ENCODE measurements around the gene VTN.

VTN gene

GRCh38 chr17:28330671-28331070, 39.4 kb downstream of the VTN start:
- H3K27me3 ChIP-seq, result no peaks in the 10 kb centered on the region
- no peak for TF ChIP-seq Cebpa-rat (IDR thresholded peaks at IDR 0.05)
- H3K4me1 ChIP-seq, result peaks cover 15 to 24% (median 18%) of the 10 kb centered on the region in 10 experiments
- H3K4me2 ChIP-seq, result no peak overlapping the region
- no peak overlapping the region for H3K4me3 ChIP-seq
- no peaks in the 10 kb centered on the region for H3K9me3 ChIP-seq (replicated peaks in 1 of 11)
- no peak overlapping the region for H3K9ac ChIP-seq
- no peak overlapping the region for H3K27ac ChIP-seq
- H3K36me3 ChIP-seq, result peaks cover 48 to 67% (median 63%) of the 10 kb centered on the region in 11 experiments
- H4K20me1 ChIP-seq, result peaks cover 0 to 61% (median 24%) of the 10 kb centered on the region in 11 experiments; a peak in 14 of 22 replicates

- Histone ChIP-seq H3K27ac (no peak overlapping the region), H3K4me2 (no peak overlapping the region), H4K20me1 (peaks cover 0 to 71% (median 41%) of the 10 kb centered on the region in 11 experiments; a peak in 14 of 22 replicates), H3K4me1 (peaks cover 2 to 32% (median 17%) of the 10 kb centered on the region in 10 experiments; a peak in 15 of 20 replicates), H3K27me3 (no peaks in the 10 kb centered on the region), H3K9me3 (replicated peaks in 1 of 11) (no peaks in the 10 kb centered on the region), H3K36me3 (peaks cover 48 to 81% (median 69%) of the 10 kb centered on the region in 11 experiments), H3K9ac (no peak overlapping the region), H3K4me3 (no peak overlapping the region)
- TF ChIP-seq Cebpa-rat (IDR thresholded peaks at IDR 0.05), result no peak
Observed at GRCh38 chr17:28328325-28328724, 41.8 kb downstream of the VTN start.

- H4K20me1 ChIP-seq, result peaks cover 0 to 71% (median 47%) of the 10 kb centered on the region in 11 experiments; a peak in 14 of 22 replicates
- no peaks in the 10 kb centered on the region for H3K27me3 ChIP-seq
- peaks cover 48 to 87% (median 69%) of the 10 kb centered on the region in 11 experiments for H3K36me3 ChIP-seq
- no peak for TF ChIP-seq Cebpa-rat (IDR thresholded peaks at IDR 0.05)
- H3K4me1 ChIP-seq, result peaks cover 0 to 28% (median 15%) of the 10 kb centered on the region in 10 experiments; a peak in 13 of 20 replicates
- no peaks in the 10 kb centered on the region for H3K9me3 ChIP-seq (replicated peaks in 1 of 11)
- no peak overlapping the region for H3K4me2 ChIP-seq
- no peak overlapping the region for H3K9ac ChIP-seq
- no peak overlapping the region for H3K27ac ChIP-seq
- no peak overlapping the region for H3K4me3 ChIP-seq
Observed at GRCh38 chr17:28327709-28328108, 42.4 kb downstream of the VTN start.

GRCh38 chr17:28327031-28327607, 43.0 kb downstream of the VTN start:
- Histone ChIP-seq H3K4me1 (peaks cover 0 to 27% (median 15%) of the 10 kb centered on the region in 10 experiments; a peak in 14 of 20 replicates), H3K36me3 (peaks cover 47 to 91% (median 67%) of the 10 kb centered on the region in 11 experiments), H4K20me1 (peaks cover 0 to 73% (median 53%) of the 10 kb centered on the region in 11 experiments; a peak in 14 of 22 replicates), H3K4me3 (no peak overlapping the region), H3K27ac (no peak overlapping the region), H3K27me3 (no peaks in the 10 kb centered on the region), H3K9ac (no peak overlapping the region), H3K4me2 (no peak overlapping the region), H3K9me3 (replicated peaks in 1 of 11) (no peaks in the 10 kb centered on the region)
- no peak for TF ChIP-seq Cebpa-rat (IDR thresholded peaks at IDR 0.05)

- Histone ChIP-seq H3K9ac (no peak overlapping the region), H4K20me1 (peaks cover 0 to 81% (median 60%) of the 10 kb centered on the region in 11 experiments; a peak in 14 of 22 replicates), H3K4me1 (peaks cover 8 to 34% (median 22%) of the 10 kb centered on the region in 10 experiments), H3K9me3 (replicated peaks in 1 of 11) (no peaks in the 10 kb centered on the region), H3K36me3 (peaks cover 37 to 89% (median 60%) of the 10 kb centered on the region in 11 experiments), H3K27me3 (no peaks in the 10 kb centered on the region), H3K27ac (no peak overlapping the region), H3K4me2 (no peak overlapping the region), H3K4me3 (no peak overlapping the region)
- no peak for TF ChIP-seq Cebpa-rat (IDR thresholded peaks at IDR 0.05)
Observed at GRCh38 chr17:28326114-28326513, 44.0 kb downstream of the VTN start.

GRCh38 chr17:28325211-28325610, 44.9 kb downstream of the VTN start:
- no peaks in the 10 kb centered on the region for H3K27me3 ChIP-seq
- peaks cover 0 to 84% (median 62%) of the 10 kb centered on the region in 11 experiments; a peak in 14 of 22 replicates for H4K20me1 ChIP-seq
- H3K9ac ChIP-seq, result no peak overlapping the region
- peaks cover 17 to 43% (median 28%) of the 10 kb centered on the region in 10 experiments for H3K4me1 ChIP-seq
- no peaks in the 10 kb centered on the region for H3K9me3 ChIP-seq (replicated peaks in 1 of 11)
- H3K4me2 ChIP-seq, result peak overlapping the region in 6 of 11 experiments; percentile 40 to 72 (median 55); a peak in 9 of 22 replicates
- no peak for TF ChIP-seq Cebpa-rat (IDR thresholded peaks at IDR 0.05)
- H3K27ac ChIP-seq, result no peak overlapping the region
- H3K36me3 ChIP-seq, result peaks cover 29 to 87% (median 56%) of the 10 kb centered on the region in 11 experiments
- no peak overlapping the region for H3K4me3 ChIP-seq

GRCh38 chr17:28324781-28325180, 45.3 kb downstream of the VTN start:
- Histone ChIP-seq H3K27ac (peak overlapping the region in 2 of 11 experiments; percentile 2 to 11; a peak in 1 of 22 replicates), H3K9ac (no peak overlapping the region; a peak in 1 of 22 replicates), H3K36me3 (peaks cover 26 to 82% (median 56%) of the 10 kb centered on the region in 11 experiments), H4K20me1 (peaks cover 0 to 86% (median 62%) of the 10 kb centered on the region in 11 experiments; a peak in 14 of 22 replicates), H3K4me1 (peaks cover 21 to 47% (median 33%) of the 10 kb centered on the region in 10 experiments), H3K4me2 (peak overlapping the region in 7 of 11 experiments; percentile 6 to 72 (median 51); a peak in 12 of 22 replicates), H3K9me3 (replicated peaks in 1 of 11) (no peaks in the 10 kb centered on the region), H3K27me3 (no peaks in the 10 kb centered on the region), H3K4me3 (no peak overlapping the region)
- TF ChIP-seq Cebpa-rat (IDR thresholded peaks at IDR 0.05), result no peak

- Histone ChIP-seq H4K20me1 (peaks cover 0 to 86% (median 62%) of the 10 kb centered on the region in 11 experiments; a peak in 14 of 22 replicates), H3K4me3 (no peak overlapping the region), H3K36me3 (peaks cover 22 to 78% (median 52%) of the 10 kb centered on the region in 11 experiments), H3K27ac (peak overlapping the region in 2 of 11 experiments; percentile 2 to 11; a peak in 1 of 22 replicates), H3K4me1 (peaks cover 23 to 50% (median 35%) of the 10 kb centered on the region in 10 experiments), H3K9ac (no peak overlapping the region; a peak in 1 of 22 replicates), H3K27me3 (no peaks in the 10 kb centered on the region), H3K4me2 (peak overlapping the region in 7 of 11 experiments; percentile 6 to 72 (median 51); a peak in 12 of 22 replicates), H3K9me3 (replicated peaks in 1 of 11) (no peaks in the 10 kb centered on the region)
- no peak for TF ChIP-seq Cebpa-rat (IDR thresholded peaks at IDR 0.05)
Observed at GRCh38 chr17:28324267-28324745, 45.8 kb downstream of the VTN start.

All from BLaER1 treated with 17β-estradiol and CSF1 and Interleukin-3, amounts not matched to agents 10 nM and 100 nM (cell line).